ENCODE results near the gene PDCL3.

DNA sequence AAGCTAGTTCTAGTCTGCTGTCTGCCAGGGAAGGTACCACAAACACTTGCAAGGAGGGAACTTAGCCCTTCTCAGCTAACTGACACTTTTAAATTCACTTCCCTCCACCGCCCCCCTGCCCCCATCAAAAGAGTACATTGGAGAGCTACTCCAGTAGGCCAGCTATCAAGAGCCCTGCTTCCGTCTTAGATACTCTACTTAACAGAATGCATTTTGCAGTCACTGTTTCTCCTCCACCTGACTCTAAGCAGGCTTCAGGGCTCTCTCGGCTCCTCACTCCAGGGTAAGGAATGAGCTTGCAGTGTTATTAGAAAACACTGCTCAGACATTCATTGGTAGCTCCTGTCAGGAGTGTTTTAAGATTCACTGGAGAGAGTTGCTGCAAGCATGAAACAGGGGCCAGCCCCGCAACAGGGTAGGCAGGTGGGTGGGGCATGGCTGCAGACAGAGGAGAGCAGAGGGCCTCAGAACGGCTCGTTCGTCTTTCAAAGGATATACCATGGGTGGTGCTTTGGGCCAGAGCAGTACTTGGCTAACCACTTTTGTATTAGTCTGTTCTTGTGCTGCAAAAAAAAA lies 35.3 kb upstream of the PDCL3 start:
- TF ChIP-seq, protein P1, sequence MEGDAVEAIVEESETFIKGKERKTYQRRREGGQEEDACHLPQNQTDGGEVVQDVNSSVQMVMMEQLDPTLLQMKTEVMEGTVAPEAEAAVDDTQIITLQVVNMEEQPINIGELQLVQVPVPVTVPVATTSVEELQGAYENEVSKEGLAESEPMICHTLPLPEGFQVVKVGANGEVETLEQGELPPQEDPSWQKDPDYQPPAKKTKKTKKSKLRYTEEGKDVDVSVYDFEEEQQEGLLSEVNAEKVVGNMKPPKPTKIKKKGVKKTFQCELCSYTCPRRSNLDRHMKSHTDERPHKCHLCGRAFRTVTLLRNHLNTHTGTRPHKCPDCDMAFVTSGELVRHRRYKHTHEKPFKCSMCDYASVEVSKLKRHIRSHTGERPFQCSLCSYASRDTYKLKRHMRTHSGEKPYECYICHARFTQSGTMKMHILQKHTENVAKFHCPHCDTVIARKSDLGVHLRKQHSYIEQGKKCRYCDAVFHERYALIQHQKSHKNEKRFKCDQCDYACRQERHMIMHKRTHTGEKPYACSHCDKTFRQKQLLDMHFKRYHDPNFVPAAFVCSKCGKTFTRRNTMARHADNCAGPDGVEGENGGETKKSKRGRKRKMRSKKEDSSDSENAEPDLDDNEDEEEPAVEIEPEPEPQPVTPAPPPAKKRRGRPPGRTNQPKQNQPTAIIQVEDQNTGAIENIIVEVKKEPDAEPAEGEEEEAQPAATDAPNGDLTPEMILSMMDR (IDR thresholded peaks at IDR 0.05): no peak
- no peak for TF ChIP-seq EZH2 (IDR thresholded peaks at IDR 0.05; ENCODE audit: borderline replicate concordance, insufficient read depth, low read depth, low read length, poor library complexity, severe bottlenecking)

Data from B cell (primary cell).